ENCODE data around the gene TP53I11. TPM values are rescaled to one million over a fixed set of nuclear protein-coding genes. Genes with fewer than 3 reads are reported as not detected.

The TP53I11 gene
- total and polyA plus RNA-seq, 2 donors (not counting 1 experiment from before 2014, with no cell fraction given): 25.0 to 229 TPM

- Histone ChIP-seq H3K27me3 (replicated peaks in 1 of 4; ENCODE audit: control extremely low read depth in 1 of 4, control insufficient read depth in 3 of 4, insufficient read depth in 4 of 4, low read length in 3 of 4) (no peaks in the 10 kb centered on the region), H3K9ac (ENCODE audit: low read length) (peak overlapping the region; percentile 93), H3K36me3 (replicated peaks in 1 of 2; ENCODE audit: control extremely low read depth in 1 of 2, control insufficient read depth in 1 of 2, extremely low read depth in 1 of 2, insufficient read depth in 2 of 2, low read length in 1 of 2) (peaks cover 0 to 7% of the 10 kb centered on the region in 2 experiments), H3K79me2 (ENCODE audit: control insufficient read depth, insufficient read depth, low read length) (peaks cover 25% of the 10 kb centered on the region), H2AFZ (ENCODE audit: insufficient read depth, low read depth, low read length, poor library complexity, severe bottlenecking) (peak overlapping the region; percentile 89), H3K4me3 (ENCODE audit: control extremely low read depth in 1 of 5, extremely low read depth in 1 of 5, insufficient read depth in 1 of 5, low read depth in 2 of 5, low read length in 4 of 5) (peak overlapping the region; percentile 51 to 97 (median 83)), H3K4me1 (ENCODE audit: control insufficient read depth in 2 of 2, insufficient read depth in 2 of 2, low read length in 2 of 2) (peaks cover 27 to 41% of the 10 kb centered on the region in 2 donors), H3K27ac (ENCODE audit: low read length in 2 of 2) (peak overlapping the region; percentile 64 to 85), H3K9me3 (ENCODE audit: control extremely low read depth in 1 of 3, control insufficient read depth in 2 of 3, insufficient read depth in 1 of 3, low read length in 2 of 3) (no peaks in the 10 kb centered on the region), H3K4me2 (replicated peaks; ENCODE audit: low read depth, low read length, poor library complexity, severe bottlenecking) (peak overlapping the region; percentile 100), H4K20me1 (ENCODE audit: control insufficient read depth, insufficient read depth, low read length, poor library complexity, severe bottlenecking) (peaks cover 12% of the 10 kb centered on the region)
- peaks cover 72% of the 10 kb centered on the region for H3K4me1 Mint-ChIP-seq
- ChIA-PET CTCF (interaction anchor here (0.8 to 7.3 kb wide), 14 partner anchors 8 to 156 kb away, joined by 3 to 114 read pairs (median 6); no protein-coding TSS in a partner anchor), POLR2A (interaction anchor here (0.8 to 1.7 kb wide), 4 partner anchors 77 to 153 kb away, joined by 3 to 10 read pairs (median 5); no protein-coding TSS in a partner anchor)
- ATAC-seq (ENCODE audit: low read depth) (peak; percentile 52), DNase-seq (peak; percentile 71)
- no peaks in the 10 kb centered on the region for H3K9me3 Mint-ChIP-seq (ENCODE audit: insufficient read depth)
- peak overlapping the region; percentile 89 for H3K4me3 Mint-ChIP-seq
- intact Hi-C loops (cut with micrococcal nuclease): loop anchor here (1.0 to 10.0 kb wide), 5 partner anchors 13 to 385 kb away; partner anchors contain the start of genes CD82 and PRDM11
- TF ChIP-seq EZH2 (IDR thresholded peaks at IDR 0.05; ENCODE audit: borderline replicate concordance, insufficient read depth, low read depth, low read length, poor library complexity, severe bottlenecking) (no peak), CTCF (IDR thresholded peaks at IDR 0.05) (peak; percentile 81)
- peak overlapping the region; percentile 72 for H3K27ac Mint-ChIP-seq
- 6% methylated on average over 46 of the region's 57 CpGs for WGBS (ENCODE audit: insufficient coverage)
- H3K27me3 Mint-ChIP-seq: no peaks in the 10 kb centered on the region
These were observed 1.3 kb downstream of the TP53I11 start for GRCh38 chr11:44949160-44950030.

All from B cell (primary cell).